22Rv1 (cell line): ENCODE measurements around the gene NFIL3.

Experiments used
- ZFX ChIP-seq: fragments of 450-650 bp; IDR thresholded peaks from 2 replicates; pipeline ENCODE4 v1.6.1; 2017; ENCODE audit warnings: antibody characterized with exemption, borderline replicate concordance
- TF ChIP-seq, protein P1 (sequence below): fragments of 450-650 bp; IDR thresholded peaks from 2 replicates; pipeline ENCODE4 v1.5.1; 2017; ENCODE audit warnings: mild to moderate bottlenecking

- TF ChIP-seq, protein P1, sequence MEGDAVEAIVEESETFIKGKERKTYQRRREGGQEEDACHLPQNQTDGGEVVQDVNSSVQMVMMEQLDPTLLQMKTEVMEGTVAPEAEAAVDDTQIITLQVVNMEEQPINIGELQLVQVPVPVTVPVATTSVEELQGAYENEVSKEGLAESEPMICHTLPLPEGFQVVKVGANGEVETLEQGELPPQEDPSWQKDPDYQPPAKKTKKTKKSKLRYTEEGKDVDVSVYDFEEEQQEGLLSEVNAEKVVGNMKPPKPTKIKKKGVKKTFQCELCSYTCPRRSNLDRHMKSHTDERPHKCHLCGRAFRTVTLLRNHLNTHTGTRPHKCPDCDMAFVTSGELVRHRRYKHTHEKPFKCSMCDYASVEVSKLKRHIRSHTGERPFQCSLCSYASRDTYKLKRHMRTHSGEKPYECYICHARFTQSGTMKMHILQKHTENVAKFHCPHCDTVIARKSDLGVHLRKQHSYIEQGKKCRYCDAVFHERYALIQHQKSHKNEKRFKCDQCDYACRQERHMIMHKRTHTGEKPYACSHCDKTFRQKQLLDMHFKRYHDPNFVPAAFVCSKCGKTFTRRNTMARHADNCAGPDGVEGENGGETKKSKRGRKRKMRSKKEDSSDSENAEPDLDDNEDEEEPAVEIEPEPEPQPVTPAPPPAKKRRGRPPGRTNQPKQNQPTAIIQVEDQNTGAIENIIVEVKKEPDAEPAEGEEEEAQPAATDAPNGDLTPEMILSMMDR: no peak
- no peak for TF ChIP-seq ZFX
Measured at GRCh38 chr9:91419222-91420191, 4.1 kb downstream of the NFIL3 start.
